HG03064 (cell line): Measurements from ENCODE around the gene SLC30A2.

Experiments
- ATAC-seq: cut with Tn5 transposase; IDR thresholded peaks from one replicate; pipeline ENCODE4 v1.9.1; 2021; ENCODE audit warnings: low read depth; ENCODE audit not compliant: unreplicated experiment

Gene SLC30A2

GRCh38 chr1:26044414-26044813 is 1.5 kb downstream of the SLC30A2 start:
- no peak for ATAC-seq

DNA sequence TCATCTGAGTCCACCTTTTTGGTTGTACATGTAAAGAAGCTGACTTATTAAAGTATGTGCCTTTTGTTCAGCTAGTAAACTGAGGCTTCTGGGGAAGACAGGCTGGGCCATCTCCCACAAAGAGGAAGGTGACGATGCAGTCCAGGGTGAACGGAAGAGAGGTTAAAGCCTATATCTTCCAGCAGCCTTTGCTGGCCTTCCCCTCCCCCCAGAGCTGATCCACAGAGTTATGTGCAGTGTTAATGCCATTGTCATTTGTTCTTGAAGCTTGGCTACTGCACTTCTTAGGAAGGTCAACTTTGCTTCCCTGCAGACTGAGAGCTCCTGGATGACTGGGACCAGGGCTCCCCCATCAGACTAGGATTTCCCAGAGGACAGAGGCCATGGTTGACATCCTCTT is 2.2 kb downstream of the SLC30A2 start:
- ATAC-seq, result no peak

GRCh38 chr1:26041978-26042377 is 3.9 kb downstream of the SLC30A2 start:
- ATAC-seq, result no peak

GRCh38 chr1:26041401-26041800 is 4.5 kb downstream of the SLC30A2 start:
- ATAC-seq, result no peak

DNA sequence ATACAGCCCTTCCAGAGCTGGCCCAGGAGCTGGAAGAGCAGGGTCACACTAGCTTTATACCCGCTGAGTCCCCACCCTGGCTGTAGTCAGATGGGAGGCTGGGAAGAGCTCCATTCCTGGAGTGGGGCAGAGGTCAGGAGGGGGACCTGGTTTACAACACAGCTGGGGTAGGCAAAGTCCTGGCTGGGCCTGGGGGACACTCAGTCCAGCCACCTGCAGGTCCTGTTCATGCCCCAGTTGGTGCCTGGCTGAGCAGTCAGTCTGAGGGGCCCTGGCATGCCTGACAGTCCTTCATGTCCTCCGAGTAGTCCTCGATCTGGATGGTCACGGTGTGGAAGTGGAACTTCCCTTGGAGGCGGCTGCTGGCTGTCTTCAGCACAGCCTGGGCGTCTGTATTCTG is 7.0 kb downstream of the SLC30A2 start:
- no peak for ATAC-seq

GRCh38 chr1:26038477-26038876 is 7.4 kb downstream of the SLC30A2 start:
- no peak for ATAC-seq

DNA sequence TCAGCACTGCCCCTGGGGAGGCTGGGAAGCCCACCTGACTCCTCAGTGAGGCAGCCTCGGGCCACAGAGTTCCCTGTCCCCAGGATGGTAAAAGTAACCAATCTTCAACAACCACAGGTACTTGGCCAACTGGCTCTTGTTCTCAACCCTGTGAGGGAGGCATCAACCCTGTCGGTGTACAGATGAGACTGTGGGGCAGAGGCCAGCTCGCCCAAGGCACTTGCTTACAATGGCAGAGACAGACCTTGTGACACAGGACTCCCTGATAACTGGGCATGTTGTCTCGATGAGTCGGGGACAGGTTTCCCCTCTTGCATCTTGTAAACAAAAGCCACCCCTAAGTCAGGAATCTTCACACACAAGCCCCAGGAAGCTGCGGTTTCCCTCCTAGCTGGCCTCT is 8.0 kb downstream of the SLC30A2 start:
- ATAC-seq, result no peak

GRCh38 chr1:26036756-26037281 is 9.1 kb downstream of the SLC30A2 start:
- ATAC-seq, result no peak

DNA sequence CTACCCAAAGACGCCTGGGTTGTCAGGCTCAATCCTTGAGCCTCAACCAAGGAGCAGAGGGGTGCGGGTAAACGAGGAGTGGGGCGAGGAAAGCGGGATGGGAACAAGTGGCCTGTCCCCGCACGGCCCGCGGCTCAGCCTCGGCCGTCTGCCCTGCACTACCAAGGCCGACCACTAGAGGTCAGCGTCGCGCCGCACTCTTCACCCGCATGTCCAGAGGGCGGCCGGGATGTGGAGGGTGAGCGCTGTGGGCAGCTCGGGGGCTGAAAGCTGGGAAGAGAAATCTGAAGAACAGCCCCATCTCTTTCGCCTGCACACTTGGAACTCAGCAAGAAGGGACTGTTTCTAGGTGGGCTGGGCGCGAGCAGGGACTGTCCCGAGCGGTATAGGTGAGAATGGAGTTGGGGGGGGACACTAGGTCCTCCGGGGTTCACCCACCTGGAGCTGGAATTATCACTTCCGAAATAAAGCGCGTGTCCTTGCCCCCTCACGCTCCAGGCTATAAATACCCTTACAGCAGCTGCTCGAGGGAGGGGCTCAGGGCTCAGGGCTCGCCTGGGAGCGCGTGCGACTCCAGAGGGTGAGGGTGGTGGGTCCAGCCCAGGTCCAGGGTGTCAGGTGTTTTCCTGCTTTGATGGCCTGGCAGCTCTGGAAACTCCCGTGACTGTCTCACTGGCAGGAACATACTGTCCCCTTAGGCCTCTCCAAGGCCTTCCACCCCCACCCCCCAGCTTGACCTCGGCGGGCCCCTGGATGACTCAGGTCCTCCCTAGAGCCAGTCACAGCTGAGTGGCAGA is 9.8 kb downstream of the SLC30A2 start:
- peak; percentile 68 for ATAC-seq

DNA sequence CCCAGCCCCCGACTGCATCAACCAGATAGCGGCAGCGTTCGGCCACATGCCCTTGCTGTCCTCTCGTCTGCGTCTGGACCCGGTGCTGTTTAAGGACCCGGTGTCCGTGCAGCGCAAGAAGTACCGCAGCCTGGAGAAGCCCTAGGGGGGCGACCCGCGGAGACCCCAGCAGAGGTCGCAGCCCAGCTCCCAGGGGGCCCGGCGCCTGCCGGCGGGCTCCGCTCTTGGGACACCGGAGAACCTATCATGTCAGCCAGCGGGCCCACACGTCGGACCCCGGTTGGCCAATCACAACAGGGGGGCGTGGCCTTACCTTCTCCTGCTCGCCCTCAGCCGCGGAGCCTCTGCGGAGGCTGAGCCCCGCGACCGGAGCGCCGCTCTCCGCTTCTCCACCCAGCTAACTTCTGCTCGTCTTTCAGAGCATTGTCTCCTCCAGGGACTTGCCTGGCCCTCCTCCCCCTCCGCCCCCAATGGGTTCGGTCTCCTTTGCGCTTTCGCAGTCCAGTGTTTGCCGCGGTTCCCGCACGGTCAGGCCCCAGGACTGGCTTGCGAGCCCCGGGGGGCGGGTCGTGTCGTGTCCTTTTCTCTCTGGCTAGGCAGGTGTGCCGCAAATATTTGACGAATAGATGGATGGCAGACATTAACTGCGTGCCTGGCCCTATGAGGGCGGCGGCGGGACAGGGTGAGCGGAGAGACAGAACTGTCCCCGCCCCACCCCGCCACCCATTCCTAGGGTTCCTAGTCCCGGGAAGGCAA is 10.5 kb downstream of the SLC30A2 start:
- peak; percentile 71 for ATAC-seq

- no peak for ATAC-seq
These were observed 11.3 kb downstream of the SLC30A2 start for GRCh38 chr1:26034504-26035202.

DNA sequence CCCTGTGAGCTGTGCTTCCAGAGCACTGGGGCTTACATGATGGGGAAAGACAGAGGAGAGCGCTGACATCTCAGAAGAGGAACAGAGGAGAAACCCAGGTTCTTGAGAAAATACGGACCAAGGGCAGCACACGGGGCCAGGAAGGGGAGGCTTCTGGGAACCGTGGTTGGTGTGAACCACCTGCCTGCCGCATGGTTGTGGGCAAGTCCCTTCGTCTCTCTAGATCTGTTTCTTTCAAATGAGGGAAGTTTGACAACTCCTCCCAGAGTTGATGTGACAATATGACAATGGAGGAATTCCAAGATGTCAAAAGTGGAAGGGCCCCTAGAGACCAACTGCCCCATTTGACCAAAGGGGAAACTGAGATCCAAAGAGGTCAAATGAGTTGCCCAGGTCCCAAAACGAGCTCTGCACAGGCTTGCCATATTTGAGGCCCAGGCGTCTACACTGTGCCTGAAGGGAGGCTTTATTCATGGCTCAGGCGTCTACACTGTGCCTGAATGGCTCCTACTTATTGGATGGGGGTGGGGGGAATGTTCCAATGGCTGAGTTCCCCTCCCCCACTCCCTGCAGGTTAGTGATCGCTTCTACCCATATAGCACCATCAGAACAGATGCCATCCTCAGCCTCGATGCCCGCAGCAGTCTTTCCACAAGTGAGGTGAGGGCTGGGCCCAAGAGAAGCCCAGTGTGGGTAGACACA is 13.1 kb downstream of the SLC30A2 start:
- ATAC-seq, result no peak

DNA sequence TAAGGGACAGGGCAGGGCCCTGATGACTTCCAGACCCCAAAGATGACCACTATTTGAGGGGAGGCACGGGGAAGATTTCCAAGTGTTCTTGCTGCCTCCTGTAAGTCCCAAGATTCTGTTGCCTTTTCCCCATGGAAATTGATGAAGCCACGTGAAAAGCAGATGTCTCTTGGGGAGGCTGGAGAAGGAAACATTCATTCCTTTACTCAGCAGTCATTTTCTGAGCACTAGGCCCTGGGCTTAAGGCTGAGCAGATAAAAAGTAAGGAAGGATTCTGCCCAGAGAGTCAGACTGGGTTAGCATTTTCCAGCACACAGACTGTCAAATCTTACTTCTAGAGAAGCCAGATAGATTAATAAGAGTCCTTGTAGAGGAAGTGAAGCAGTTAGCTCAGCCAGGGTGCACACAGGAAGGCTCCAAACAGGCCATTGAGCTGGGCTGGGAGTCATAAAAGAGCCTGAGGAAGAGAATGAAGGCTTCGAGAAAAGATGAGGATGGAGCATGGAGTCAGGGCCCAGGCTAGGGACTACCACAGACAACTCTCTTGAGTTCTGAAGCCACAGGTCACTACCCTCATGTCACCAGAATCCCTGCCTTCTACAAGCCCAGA is 14.2 kb downstream of the SLC30A2 start:
- no peak for ATAC-seq

GRCh38 chr1:26031196-26031595 is 14.7 kb downstream of the SLC30A2 start:
- ATAC-seq, result no peak

- no peak for ATAC-seq
These were observed 15.9 kb downstream of the SLC30A2 start for GRCh38 chr1:26029864-26030481.

- no peak for ATAC-seq
These were observed 16.7 kb downstream of the SLC30A2 start for GRCh38 chr1:26029054-26029863.

DNA sequence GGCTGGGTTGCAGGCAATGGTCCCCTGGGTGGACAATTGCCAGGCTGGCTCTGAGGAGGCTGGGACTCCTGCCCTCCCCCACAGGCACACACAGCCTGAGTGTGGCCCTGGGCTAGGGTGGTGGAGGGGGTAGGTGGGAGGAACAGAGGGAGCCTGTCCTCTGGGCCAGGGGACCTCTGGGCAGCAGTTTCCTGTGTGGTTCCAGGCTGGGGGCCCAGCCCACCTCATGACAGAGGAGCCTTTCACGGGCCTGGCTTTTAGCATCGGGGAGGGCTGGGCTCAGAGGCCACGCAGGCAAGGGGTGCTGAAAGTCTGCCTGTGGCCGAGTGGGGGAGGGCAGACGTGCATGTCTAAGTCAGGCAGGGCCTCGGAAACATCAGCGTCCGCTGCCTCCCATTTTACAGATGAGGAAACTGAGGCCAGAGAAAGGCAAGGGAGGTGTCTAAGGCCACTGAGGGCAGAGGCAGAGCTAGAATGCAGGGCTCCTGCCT is 17.4 kb downstream of the SLC30A2 start:
- ATAC-seq, result no peak

GRCh38 chr1:26027716-26028489 is 18.0 kb downstream of the SLC30A2 start:
- no peak for ATAC-seq
